HG02870 (cell line): ENCODE measurements around the gene SNTG2.

ENCODE experiments used
- ATAC-seq: cut with Tn5 transposase; IDR thresholded peaks from one replicate; pipeline ENCODE4 v1.9.1; 2021; ENCODE audit warnings: mild to moderate bottlenecking, moderate library complexity; ENCODE audit not compliant: unreplicated experiment

The SNTG2 gene

DNA sequence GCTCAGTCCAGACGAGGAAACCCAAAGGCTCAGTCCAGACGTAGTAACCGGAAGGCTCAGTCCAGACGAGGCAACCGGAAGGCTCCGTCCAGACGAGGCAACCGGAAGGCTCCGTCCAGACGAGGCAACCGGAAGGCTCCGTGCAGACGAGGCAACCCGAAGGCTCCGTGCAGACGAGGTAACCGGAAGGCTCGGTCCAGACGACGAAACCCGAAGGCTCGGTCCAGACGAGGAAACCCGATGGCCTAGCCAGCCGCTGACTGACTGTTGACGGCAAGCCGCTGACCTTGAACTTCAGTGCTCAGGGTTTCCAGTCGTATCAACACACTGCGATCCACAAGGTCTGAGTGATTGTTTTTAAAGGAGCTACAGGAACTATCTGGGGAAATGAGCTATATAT is 312.0 kb downstream of the SNTG2 start:
- ATAC-seq: no peak

DNA sequence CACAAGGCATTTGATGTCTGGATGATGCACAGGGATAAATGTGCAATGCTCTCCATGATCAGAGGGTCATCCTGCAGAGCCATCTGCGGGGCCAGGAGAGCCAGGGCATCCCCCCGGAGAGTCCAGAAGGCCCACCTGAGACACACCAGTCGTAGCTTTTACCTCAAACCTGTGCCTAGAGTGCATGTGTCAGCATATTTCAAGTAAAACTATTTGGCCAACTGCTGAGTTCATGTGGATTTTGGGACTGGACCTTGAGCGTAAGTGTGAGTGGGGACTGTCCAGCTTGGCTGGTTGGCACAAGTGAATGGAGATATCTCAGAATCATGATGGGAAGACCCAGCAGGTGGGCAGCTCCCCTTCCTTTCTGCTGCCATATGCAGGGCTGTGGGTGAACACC is 314.8 kb downstream of the SNTG2 start:
- no peak for ATAC-seq

DNA sequence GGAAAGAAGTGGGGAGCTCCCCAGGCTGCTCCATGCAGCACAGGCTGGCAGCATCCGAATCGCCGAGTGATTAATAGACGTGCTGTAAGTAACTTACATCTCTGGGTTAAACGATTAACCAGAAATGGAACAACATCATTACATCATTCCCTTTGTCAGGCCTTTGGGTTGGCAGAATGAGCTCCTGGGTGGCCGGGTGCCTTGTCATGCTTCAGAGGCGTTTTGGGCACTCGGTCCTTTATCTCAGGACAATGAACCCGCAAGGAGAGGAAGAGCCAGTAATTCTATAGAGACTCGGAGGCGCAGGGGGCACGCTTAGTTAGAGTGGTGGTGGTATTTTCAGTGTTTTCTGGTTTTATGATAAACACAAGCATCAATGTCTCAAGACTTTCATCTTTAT is 315.7 kb downstream of the SNTG2 start:
- ATAC-seq: no peak

DNA sequence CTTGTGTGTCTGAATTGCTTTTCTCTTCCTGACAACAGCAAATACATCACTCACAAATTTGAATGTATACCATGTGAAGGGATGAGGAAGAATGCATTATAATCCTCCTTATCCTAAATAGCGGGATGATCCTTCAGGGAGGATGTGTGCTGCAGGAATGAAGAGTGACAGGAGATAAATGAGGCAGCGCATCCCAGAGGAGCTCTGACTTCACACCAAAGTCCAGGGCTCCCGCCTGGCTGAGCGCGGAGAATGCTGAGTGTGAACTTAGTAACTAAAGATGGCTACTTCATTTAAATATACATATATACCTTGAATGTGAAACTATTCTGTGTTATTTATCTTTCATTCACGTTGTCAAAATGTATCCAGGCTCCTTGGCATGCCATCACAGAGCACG is 317.4 kb downstream of the SNTG2 start:
- no peak for ATAC-seq

DNA sequence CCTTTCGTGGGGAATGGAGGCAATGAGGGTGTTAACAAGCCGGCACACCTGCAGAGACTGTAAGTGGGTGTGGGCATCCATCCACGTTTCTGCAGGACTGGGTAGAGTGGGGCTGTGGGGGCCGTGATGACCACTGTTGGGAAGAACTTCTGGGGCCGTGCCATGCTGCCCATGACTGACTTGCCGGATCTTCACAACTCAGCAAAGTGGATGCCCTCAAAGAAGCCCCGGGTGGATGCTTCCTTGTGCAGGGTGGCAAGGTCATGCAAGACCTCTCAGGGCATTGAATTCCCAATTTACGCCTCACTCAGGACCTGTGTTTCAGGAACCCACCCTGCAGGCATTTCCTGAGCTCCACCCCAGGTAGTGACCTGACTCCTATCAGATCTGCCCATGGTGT is 319.2 kb downstream of the SNTG2 start:
- ATAC-seq: no peak

DNA sequence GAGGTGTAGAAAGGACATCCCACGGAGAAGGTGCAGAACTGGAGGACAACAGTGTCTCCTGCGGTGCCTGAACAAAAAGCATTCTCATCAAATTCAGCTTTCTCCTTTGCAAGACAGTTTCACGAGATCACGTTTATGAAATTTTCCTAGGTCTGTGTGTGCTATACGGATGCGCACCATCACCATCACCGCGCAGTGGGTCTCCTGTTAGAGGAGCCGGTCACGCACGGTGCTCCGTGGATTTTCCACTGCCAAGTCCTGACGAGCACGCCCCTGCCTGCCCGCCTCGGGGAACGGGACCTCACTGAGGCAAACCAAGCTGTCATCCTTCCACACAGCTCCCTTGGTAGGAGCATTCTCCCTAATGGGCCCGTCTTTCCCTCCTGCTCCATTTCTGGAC is 322.2 kb downstream of the SNTG2 start:
- no peak for ATAC-seq

DNA sequence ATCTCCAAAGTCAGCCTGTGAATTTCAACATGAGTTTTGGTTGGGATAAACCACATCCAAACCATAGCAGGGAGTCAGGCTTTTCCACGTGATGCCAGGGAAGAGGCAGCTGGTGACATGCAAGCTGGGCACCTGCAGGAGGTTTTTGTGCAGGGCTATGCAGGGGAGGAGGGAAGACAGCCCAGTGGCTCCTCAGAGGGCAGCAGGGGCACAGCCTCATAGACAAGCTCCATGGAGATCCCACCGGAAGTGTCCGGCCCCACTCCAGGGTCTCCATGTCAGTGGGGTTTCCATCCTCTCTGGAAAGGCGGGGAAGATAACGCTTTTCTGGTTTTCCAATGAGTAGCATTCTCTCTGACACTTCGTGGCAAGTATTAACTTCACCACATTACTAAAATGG is 327.0 kb downstream of the SNTG2 start:
- no peak for ATAC-seq

DNA sequence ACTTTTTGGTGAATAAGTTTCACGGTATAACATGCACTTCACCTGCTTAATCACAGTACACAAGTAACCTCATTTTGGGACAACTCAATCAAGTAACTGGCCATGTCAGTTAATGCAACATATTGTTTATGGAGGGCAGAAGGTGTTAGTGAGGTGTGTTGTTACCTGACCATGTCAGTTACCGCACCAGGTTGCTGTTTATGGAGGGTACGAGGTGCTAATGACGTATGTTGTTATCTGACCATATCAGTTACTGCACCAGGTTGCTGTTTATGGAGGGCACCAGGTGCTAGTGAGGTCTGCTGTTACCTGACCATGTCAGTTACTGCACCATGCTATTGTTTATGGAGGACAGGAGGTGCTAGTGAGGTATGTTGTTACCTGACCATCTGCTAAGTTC is 327.5 kb downstream of the SNTG2 start:
- no peak for ATAC-seq

DNA sequence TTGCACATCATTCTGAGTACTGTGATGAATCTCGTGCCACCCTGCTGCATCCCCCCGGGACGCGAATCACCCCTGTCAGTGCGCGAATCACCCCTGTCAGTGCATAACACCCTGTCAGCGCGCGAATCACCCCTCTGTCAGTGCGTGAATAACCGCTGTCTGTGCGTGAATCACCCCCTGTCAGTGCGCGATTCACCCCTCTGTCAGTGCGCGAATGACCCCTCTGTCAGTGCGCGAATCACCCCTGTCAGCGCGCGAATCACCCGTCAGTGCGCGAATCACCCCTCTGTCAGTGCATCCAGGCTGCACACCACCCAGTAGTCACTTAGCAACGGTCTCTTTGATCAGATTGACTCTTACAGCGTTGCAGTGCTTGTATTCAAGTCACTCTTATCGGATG is 328.2 kb downstream of the SNTG2 start:
- no peak for ATAC-seq

DNA sequence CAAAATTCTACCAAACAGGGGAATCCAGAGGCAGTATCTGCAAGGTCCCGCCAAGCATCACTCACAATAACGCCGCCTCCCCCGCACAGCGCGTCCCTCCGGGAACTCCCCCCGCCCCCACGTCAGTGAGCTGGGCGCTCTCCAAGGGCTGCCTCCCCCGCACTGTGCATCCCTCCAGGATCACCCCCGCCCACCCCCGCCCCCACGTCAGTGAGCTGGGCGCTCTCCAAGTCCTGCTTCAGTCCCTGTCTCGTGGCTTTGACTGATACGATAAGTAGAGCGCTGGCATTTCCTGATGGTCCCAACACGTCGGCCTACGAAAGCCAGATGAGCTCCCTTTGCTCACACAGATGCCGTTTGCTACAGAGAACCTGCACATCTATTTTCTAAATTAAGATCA is 331.9 kb downstream of the SNTG2 start:
- ATAC-seq: no peak

DNA sequence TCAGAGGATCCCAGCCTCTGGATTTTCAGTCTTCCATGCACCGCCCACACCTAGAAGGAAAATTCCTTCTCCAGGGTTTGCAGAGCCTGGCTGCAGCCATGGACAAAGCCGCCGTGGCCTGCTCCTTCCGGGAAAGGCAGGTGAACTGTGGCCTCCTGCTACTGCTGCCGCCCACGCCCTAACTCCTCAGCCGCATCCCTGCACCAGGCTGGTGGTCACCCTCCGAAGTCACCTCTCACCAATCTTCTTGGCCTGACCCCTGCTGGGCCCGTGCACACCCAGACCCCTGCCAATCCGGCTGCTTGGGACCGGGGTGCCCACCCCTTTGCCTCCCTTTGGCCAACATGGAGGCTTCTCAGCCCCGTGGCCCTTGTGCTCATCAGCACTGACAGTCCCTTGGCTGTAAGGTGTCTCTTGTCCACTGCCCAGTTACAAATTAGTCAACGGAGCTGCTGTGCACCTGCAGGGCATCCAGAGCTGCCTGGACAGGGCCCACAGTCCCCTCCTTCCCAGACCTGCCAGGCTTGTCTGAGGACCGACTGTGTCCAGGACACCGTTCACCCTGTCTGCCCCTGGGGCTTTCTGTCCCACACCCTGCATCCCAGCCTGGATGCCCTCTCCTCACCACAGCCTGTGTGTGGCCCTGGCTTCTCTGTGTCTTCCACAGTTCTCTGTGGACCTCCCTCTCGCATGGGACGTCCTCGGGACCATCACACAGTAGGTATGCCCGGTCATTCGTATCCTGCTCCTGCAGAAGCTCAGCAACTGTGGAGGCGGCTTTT is 332.6 kb downstream of the SNTG2 start:
- no peak for ATAC-seq

DNA sequence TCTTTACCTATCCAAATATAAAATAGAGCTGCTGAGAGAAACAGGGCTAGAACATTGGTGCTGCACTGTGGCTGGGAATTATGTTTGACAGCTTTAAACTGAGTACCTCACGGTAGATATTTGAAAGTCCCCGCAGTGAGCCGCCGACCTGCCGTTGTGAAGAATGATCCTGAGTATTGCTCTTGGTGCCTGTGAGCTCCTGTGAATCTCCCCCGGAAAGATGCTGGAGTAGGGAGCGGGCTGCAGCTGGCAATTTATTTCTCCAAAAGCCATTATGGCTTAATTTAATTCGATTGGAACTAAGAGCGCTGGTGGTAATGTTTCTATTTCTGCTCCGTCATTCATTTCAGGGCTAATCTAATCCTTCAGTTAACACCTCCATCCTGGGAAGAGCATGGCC is 333.2 kb downstream of the SNTG2 start:
- no peak for ATAC-seq

DNA sequence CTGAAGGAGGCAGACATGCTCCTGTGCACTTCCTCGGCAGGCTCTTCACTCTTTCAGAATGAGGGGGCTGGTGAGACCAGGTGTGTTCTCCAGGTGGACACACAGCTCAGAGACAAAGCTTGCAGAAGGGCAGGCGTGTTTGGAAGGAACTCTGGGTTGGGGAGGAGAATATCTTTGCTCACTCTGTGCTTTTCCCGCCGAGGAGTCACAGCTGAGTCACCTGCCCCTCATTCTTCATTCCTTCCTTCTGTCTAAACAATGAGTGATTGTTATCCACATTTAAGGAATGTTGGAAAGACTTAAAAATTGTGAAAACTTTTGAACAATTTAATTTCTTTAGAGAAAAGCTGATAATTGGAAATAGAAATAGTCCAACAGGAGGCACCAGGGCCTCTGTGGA is 336.3 kb downstream of the SNTG2 start:
- no peak for ATAC-seq

DNA sequence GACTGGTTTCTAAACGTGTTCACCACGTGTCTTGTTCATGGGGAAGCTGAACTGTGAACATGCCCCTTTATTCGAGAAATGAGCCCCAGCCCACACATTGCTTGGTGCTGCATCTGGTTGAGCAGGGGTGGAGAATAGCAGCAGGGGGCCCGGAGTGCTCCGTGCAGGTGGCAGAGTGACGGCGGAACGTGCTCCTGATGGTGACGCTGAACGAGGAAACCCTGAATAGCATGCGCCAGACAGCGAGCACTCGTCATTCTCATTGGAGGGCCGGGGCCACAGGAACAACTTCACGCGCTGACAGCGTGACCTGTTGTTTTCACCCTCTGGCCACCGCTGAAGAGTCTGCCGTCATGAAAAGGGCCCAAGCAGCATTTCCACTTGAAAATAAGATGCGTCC is 336.8 kb downstream of the SNTG2 start:
- no peak for ATAC-seq

DNA sequence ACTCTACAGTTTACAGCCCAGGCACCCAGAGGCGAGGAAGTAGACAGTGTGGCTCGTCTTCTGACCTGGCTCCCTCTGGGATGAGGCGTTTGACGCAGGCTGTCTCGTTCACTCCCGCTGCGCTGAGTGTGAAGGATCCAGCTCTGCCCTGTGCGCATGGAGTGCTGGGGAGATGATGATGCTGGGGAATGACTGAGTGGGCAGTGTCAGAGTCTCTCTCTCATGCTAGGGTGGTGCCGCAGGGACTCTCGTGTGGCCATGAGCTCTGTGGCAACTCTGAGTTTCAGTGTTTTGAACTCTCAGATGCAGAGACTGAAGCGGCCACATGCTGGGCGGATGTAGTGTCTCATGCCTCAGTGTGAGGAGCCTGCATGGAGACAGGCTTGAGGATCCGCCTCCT is 344.3 kb downstream of the SNTG2 start:
- no peak for ATAC-seq

DNA sequence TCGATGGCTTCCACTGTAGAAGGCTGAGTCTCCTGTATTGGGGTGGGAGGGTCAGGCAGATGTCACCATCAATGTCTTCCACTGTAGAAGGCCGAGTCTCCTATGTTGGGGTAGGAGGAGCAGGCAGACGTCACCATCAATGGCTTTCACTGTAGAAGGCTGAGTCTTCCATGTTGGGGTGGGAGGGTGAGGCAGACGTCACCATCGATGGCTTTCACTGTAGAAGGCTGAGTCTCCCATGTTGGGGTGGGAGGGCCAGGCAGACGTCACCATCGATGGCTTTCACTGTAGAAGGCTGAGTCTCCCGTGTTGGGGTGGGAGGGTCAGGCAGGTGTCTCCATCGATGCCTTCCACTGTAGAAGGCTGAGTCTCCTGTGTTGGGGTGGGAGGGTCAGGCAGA is 345.1 kb downstream of the SNTG2 start:
- ATAC-seq: no peak

DNA sequence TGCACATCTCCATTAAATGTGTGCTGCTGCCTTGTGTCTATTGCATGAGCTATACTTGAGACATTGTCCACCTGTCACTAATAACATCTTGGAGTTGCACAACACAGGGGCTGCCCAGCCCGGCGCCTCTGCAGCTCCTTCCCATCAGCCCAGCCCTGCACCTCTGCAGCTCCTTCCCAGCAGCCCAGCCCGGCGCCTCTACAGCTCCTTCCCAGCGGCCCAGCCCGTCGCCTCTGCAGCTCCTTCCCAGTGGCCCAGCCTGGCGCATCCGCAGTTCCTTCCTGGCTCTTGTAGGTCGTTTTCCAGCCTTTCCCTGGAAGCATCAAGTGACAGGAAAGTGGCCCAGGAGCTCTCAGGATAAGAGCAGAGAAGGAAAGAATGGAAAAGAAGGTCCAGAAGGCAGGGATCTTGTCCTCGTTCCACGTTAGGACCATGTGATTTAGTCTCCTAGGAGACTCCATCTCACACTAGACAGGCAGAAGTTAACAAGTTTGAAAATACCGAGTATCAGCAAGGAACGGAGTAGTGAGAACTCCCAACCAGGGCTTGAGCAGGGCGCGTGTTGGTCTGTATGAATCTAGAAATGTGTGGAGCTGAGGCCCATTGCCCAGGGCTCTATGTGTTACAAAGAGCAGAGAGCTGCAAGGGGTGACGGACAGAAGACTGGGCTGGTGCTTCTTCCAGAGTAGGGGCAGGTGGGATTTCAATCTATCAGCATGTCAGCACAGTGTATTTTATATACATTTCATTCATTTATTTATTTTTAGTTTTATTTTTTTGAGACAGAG is 346.9 kb downstream of the SNTG2 start:
- no peak for ATAC-seq

DNA sequence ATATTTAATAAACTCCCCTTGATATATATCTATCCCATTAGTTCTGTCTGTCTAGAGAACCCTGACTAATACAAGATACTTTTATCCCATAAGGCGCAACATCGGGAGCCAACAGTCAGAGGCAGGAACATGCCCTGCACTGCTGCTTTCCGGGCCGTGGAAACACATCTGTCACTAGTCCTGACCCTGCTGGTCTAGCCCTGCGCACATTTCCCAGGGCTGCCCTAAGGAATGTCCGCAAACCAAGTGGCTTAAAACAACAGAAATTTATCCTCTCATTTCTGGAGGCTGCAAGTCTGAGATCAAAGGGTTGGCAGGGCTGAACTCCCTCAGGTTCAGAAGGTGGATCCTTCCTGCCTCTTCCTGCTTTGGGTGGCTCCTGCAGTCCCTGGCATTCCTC is 348.4 kb downstream of the SNTG2 start:
- ATAC-seq: no peak

DNA sequence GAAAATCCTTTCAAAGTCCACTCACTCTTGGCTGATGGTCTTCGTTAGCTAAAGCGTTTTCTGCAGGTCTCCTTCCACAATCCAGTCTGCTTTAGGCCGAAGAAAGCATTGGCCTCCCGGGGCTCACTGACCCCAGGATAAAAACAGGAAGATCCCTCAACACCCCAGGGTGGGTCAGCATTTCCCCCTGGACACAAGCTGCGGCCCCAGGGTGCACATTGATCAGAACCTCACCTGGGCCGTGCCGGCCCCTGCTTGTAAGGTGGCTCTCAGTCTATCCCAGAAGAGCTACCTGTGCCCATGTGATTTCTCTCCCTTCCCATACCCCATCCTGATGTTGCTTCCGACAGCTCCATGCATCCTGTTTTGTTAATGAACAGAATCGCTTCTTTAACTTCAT is 349.6 kb downstream of the SNTG2 start:
- ATAC-seq: no peak

DNA sequence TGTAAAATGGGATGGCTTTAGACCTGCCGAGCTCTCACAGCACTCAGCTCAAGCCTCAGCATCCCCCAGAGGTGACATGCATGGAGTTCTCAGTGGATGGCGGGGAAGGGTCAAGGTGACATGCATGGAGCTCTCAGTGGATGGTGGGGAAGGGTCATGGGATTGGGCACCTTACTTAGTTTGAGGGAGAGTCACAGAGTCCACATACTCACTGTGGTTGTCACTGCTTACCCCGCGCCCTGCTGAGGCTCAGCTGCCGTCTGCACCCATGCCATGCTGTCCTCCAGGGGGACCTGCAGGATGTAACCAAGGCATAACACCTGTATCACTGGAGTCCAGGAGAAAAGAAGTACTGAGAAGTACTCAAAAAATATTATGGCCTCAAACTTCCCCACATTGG is 350.4 kb downstream of the SNTG2 start:
- no peak for ATAC-seq

DNA sequence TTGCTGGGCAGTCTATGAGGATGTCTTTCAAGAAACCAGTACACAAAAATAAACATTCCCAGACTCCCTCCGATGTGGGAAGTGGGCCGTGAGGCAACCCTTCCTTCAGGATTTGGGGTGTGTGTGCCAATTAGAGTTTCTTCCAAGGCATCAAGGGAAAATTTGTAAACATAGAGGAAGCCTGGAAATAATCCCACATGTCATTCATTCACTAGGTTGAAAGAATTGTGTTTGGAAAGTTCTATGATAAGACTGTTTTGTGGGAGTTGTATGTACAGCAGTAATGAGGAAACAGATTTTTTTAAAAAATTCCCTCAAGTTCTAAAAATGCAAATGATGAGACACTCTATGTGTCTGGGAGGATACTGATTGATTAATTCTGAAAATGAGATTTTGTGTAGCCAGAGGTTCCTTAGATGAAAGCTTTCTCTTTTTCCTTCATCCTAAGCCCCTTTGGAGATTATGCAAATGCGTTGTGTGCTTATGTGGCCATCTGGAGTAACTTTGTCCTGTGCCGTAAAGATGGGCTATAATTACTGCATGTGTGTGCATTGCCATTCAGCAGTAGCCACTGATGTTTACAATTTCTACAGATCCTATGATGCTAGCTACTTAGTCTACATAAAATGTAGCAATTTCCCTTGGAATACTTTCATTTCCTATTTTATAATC is 354.8 kb downstream of the SNTG2 start:
- no peak for ATAC-seq
